ENCODE results near the gene FLVCR1. TPM values are rescaled to one million over a fixed set of nuclear protein-coding genes. Genes with fewer than 3 reads are reported as not detected.
"Not testable (repeated sequence)": the region's sequence is repeated elsewhere in the genome, so short reads cannot be mapped to it uniquely, and the experiment has no call there.

The FLVCR1 gene
- total and polyA plus RNA-seq, 9 donors = 1.9 to 11.4 (median 6.6) TPM

DNA sequence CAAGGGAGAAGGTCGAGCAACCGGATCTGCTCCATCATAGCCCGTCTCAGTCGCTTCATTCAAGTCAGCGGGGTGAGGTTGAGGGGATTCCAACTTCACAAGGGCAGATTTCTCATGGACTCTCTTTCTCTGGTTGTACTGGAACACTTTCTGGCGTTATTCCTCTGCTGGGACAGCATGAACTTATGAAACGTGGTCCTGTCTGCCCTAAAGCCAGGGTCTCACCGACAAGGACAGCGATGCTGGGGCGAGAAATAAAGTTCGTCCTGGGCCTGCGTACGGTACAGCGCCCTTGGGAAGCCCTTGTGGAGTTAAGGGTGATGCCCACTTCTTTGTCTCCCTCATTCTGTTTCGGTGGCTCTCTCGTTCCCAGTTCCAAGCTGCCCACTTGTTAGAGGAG lies 1.3 kb upstream of the FLVCR1 start:
- H3K27ac ChIP-seq = no peak overlapping the region
- intact Hi-C loops (cut with DNase I) = no loop called here
- TF ChIP-seq CTCF (IDR thresholded peaks at IDR 0.05) (no peak), EP300 (IDR thresholded peaks at IDR 0.05) (no peak), POLR2A (IDR thresholded peaks at IDR 0.05) (no peak)
- H3K4me1 ChIP-seq (ENCODE audit: insufficient read depth) = peaks cover 7% of the 10 kb centered on the region
- no peak overlapping the region for H3K4me3 ChIP-seq
- DNase-seq = no peak
- H3K27me3 ChIP-seq = no peaks in the 10 kb centered on the region
- 87 to 90% (median 90%) methylated on average over 16 of the region's 16 CpGs for WGBS, 3 donors
- H3K9me3 ChIP-seq = no peaks in the 10 kb centered on the region
- no peaks in the 10 kb centered on the region for H3K36me3 ChIP-seq

DNA sequence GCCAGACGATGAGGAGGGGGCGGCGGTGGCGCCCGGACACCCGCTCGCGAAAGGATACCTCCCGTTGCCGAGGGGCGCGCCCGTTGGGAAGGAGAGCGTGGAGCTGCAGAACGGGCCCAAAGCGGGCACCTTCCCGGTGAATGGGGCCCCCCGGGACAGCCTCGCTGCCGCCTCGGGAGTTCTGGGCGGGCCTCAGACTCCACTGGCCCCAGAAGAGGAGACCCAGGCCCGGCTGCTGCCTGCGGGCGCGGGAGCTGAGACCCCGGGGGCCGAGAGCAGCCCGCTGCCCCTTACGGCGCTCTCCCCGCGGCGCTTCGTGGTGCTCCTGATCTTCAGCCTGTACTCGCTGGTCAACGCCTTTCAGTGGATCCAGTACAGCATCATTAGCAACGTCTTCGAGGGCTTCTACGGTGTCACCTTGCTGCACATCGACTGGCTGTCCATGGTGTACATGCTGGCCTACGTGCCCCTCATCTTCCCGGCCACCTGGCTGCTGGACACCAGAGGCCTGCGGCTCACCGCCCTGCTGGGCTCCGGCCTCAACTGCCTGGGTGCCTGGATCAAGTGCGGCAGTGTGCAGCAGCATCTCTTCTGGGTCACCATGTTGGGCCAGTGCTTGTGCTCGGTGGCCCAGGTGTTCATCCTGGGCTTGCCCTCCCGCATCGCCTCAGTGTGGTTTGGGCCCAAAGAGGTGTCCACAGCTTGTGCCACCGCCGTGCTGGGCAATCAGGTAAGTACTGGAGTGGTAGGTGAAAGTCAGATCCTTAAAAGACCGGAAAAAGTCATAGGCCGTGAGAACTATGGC lies 588 bp downstream of the FLVCR1 start:
- Histone ChIP-seq H3K4me1 (ENCODE audit: insufficient read depth) (peaks cover 7% of the 10 kb centered on the region), H3K36me3 (no peaks in the 10 kb centered on the region), H3K9me3 (no peaks in the 10 kb centered on the region), H3K27ac (peak overlapping the region; percentile 87 to 95), H3K27me3 (no peaks in the 10 kb centered on the region), H3K4me3 (peak overlapping the region; percentile 95)
- intact Hi-C loops (cut with DNase I) = no loop called here
- DNase-seq = peak in 2 of 5 donors; percentile 31 to 43
- 5 to 6% (median 6%) methylated on average over 35 to 54 of the region's 54 CpGs for WGBS, 3 donors
- TF ChIP-seq CTCF (IDR thresholded peaks at IDR 0.05) (no peak), POLR2A (IDR thresholded peaks at IDR 0.05) (no peak), EP300 (IDR thresholded peaks at IDR 0.05) (no peak)

GRCh38 chr1:212860713-212861581 lies 2.9 kb downstream of the FLVCR1 start:
- no peaks in the 10 kb centered on the region for H3K27me3 ChIP-seq
- 71 to 78% (median 74%) methylated on average over 5 of the region's 5 CpGs for WGBS, 3 donors
- H3K4me3 ChIP-seq = no peak overlapping the region
- no peak for DNase-seq
- H3K4me1 ChIP-seq (ENCODE audit: insufficient read depth) = peaks cover 7% of the 10 kb centered on the region
- no peaks in the 10 kb centered on the region for H3K36me3 ChIP-seq
- TF ChIP-seq POLR2A (IDR thresholded peaks at IDR 0.05) (no peak), EP300 (IDR thresholded peaks at IDR 0.05) (no peak), CTCF (IDR thresholded peaks at IDR 0.05) (no peak)
- no peak overlapping the region for H3K27ac ChIP-seq
- intact Hi-C loops (cut with DNase I) = no loop called here
- H3K9me3 ChIP-seq = no peaks in the 10 kb centered on the region

DNA sequence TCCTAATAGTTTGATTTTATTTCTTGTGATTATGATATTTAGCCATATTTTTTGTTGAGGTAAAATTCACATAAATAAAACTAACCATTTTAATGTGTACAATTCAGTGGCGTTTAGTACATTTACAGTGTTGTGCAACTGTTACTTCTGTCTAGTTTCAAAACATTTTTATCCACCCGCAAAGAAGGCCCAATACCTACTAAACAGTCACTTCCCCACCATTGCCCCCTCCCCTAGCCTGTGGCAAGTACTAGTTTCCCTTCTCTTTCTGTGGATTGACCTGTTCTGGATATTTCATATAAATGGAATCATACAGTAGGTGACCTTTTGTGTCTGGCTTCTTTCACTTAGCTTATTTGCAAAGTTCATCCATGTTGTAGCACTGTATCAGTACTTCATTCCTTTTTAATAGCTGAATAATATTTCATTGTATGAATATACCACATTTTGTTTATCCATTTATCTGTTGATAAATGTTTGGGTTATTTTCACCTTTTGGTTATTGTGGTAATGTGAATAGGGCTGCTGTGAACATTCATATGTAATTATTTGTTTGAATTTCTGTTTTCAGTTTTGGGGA lies 4.1 kb downstream of the FLVCR1 start:
- H3K9me3 ChIP-seq = no peaks in the 10 kb centered on the region
- peaks cover 7% of the 10 kb centered on the region for H3K4me1 ChIP-seq (ENCODE audit: insufficient read depth)
- no peak for TF ChIP-seq CTCF (IDR thresholded peaks at IDR 0.05)
- TF ChIP-seq POLR2A (IDR thresholded peaks at IDR 0.05) = no peak
- no peak for TF ChIP-seq EP300 (IDR thresholded peaks at IDR 0.05)
- H3K4me3 ChIP-seq = no peak overlapping the region
- no peaks in the 10 kb centered on the region for H3K36me3 ChIP-seq
- intact Hi-C loops (cut with DNase I) = no loop called here
- H3K27ac ChIP-seq = no peak overlapping the region
- WGBS, 3 donors = 94 to 98% (median 97%) methylated on average over 2 of the region's 2 CpGs
- no peaks in the 10 kb centered on the region for H3K27me3 ChIP-seq
- no peak for DNase-seq

DNA sequence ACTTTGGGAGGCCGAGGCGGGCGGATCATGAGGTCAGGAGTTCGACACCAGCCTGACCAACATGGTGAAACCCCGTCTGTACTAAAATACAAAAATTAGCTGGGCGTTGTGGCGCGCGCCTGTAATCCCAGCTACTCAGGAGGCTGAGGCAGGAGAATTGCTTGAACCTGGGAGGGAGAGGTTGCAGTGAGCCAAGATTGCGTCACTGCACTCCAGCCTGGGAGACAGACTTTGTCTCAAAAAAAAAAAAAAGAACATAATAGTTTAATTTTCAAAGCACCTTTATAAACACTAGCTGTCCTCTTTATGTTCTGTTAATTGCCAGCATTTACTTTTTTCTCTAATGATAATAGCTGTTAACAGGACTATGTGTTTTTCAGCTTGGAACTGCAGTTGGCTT lies 5.3 kb downstream of the FLVCR1 start:
- H3K27me3 ChIP-seq; DNase-seq; H3K4me3 ChIP-seq; H3K36me3 ChIP-seq; H3K4me1 ChIP-seq (ENCODE audit: insufficient read depth); intact Hi-C loops (cut with DNase I); H3K27ac ChIP-seq; H3K9me3 ChIP-seq: not testable (repeated sequence)
- whole genome bisulfite sequencing, 3 donors = 86 to 91% (median 87%) methylated on average over 10 of the region's 10 CpGs

All from ovary (tissue), 9 donors.